ENCODE data around the gene HBD.

HBD gene

DNA sequence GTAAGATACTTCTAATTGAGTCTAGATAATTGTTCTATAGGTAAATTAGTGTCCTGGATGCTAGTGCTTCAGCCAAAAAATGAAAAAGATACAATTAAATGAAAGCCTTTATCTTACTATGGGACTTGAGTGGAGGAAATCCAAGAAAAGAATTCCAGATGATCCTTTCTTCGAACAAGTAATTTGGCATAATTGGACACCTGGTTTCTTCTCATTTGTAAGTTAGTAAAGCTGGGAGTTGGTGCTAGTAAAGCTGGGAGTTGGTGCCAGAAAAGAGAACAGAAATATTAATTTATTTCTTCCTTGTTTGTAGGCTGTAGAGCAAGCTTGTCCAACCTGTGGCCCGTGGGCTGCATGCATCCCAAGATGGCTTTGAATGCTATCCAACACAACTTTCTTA is 46.1 kb downstream of the HBD start:
- DNase-seq (ENCODE audit: low read depth), result no peak

All from T follicular helper cell (primary cell).